ENCODE measurements around the gene ZNF253.
A peak's percentile ranks its signal among the peaks of the same experiment; 100 is the strongest.
"Not testable (repeated sequence)": the region's sequence is repeated elsewhere in the genome, so short reads cannot be mapped to it uniquely, and the experiment has no call there.

ZNF253 gene

GRCh38 chr19:19900139-19900728, 34.6 kb downstream of the ZNF253 start:
- no peak for DNase-seq (ENCODE audit: low spot score)

GRCh38 chr19:19900729-19901444, 35.2 kb downstream of the ZNF253 start, which contains the start of gene ZNF93:
Gene ZNF93 (plus strand): TSS chr19:19900946. CDS start chr19:19901089, 143 bp downstream.
- peak; percentile 85 for DNase-seq (ENCODE audit: low spot score)

GRCh38 chr19:19907551-19907950, 41.9 kb downstream of the ZNF253 start:
- not testable (repeated sequence) for DNase-seq (ENCODE audit: low spot score)

GRCh38 chr19:19909654-19910053, 44.0 kb downstream of the ZNF253 start:
- no peak for DNase-seq (ENCODE audit: low spot score)

- no peak for DNase-seq (ENCODE audit: low spot score)
Measured at GRCh38 chr19:19911150-19911549, 45.5 kb downstream of the ZNF253 start.

GRCh38 chr19:19914596-19914995, 48.9 kb downstream of the ZNF253 start:
- DNase-seq (ENCODE audit: low spot score): no peak

GRCh38 chr19:19930417-19930816, 64.7 kb downstream of the ZNF253 start:
- not testable (repeated sequence) for DNase-seq (ENCODE audit: low spot score)

GRCh38 chr19:19933432-19934314, 68.0 kb downstream of the ZNF253 start:
- not testable (repeated sequence) for DNase-seq (ENCODE audit: low spot score)

GRCh38 chr19:19937403-19937802, 71.7 kb downstream of the ZNF253 start:
- DNase-seq (ENCODE audit: low spot score): no peak

GRCh38 chr19:19938449-19938848, 72.8 kb downstream of the ZNF253 start:
- DNase-seq (ENCODE audit: low spot score): no peak

GRCh38 chr19:19943848-19944582, 78.3 kb downstream of the ZNF253 start:
- no peak for DNase-seq (ENCODE audit: low spot score)
